Activated CD4-positive, alpha-beta memory T cell treated with anti-CD3 and anti-CD28 coated beads, Interleukin-2, amount 10 ng/mL, durations not matched to agents 7 days and 5 days (primary cell): Measurements from ENCODE around the gene ATP1B1. TPM values are rescaled to one million over a fixed set of nuclear protein-coding genes. Genes with fewer than 3 reads are reported as not detected.
"Not testable (repeated sequence)": the region's sequence is repeated elsewhere in the genome, so short reads cannot be mapped to it uniquely, and the experiment has no call there.

Experiments
- CTCF ChIA-PET: fragments of 350-600 bp; sonication (Branson Sonifier 250); formaldehyde crosslinking; loops from one replicate; lab custom pipeline; 2021; ENCODE audit warnings: antibody characterized with exemption, inconsistent platforms; lab: Charles Lee
- POLR2A ChIA-PET: fragments of 350-600 bp; sonication (Branson Sonifier 250); formaldehyde crosslinking; loops from one replicate; lab custom pipeline; 2021; ENCODE audit warnings: antibody characterized with exemption; lab: Charles Lee
- DNase-seq: peaks from one replicate; pipeline ENCODE4 v3.0.0-alpha.2; 2020
- H3K27ac Mint-ChIP-seq: one replicate; pipeline ENCODE4 v1.8.0; 2021; ENCODE audit warnings: mild to moderate bottlenecking, mixed read lengths
- H3K27me3 Mint-ChIP-seq: one replicate; pipeline ENCODE4 v1.8.0; 2021; ENCODE audit warnings: mixed read lengths
- H3K36me3 Mint-ChIP-seq: one replicate; pipeline ENCODE4 v1.8.0; 2021; ENCODE audit warnings: low read depth, mixed read lengths
- H3K4me1 Mint-ChIP-seq: one replicate; pipeline ENCODE4 v1.8.0; 2021; ENCODE audit warnings: mixed read lengths
- H3K4me3 Mint-ChIP-seq: one replicate; pipeline ENCODE4 v1.8.0; 2021; ENCODE audit warnings: mild to moderate bottlenecking, mixed read lengths
- H3K9me3 Mint-ChIP-seq: one replicate; pipeline ENCODE4 v1.8.0; 2021; ENCODE audit warnings: mixed read lengths
- total RNA-seq, 2 experiments: library from RNA; stranded (reverse); gene quantifications; one replicate each; pipeline ENCODE4 v1.2.3, GENCODE V29; 2021

Gene ATP1B1
- total RNA-seq, 2 experiments from 2014 or later, result 3.1 to 3.5 TPM

DNA sequence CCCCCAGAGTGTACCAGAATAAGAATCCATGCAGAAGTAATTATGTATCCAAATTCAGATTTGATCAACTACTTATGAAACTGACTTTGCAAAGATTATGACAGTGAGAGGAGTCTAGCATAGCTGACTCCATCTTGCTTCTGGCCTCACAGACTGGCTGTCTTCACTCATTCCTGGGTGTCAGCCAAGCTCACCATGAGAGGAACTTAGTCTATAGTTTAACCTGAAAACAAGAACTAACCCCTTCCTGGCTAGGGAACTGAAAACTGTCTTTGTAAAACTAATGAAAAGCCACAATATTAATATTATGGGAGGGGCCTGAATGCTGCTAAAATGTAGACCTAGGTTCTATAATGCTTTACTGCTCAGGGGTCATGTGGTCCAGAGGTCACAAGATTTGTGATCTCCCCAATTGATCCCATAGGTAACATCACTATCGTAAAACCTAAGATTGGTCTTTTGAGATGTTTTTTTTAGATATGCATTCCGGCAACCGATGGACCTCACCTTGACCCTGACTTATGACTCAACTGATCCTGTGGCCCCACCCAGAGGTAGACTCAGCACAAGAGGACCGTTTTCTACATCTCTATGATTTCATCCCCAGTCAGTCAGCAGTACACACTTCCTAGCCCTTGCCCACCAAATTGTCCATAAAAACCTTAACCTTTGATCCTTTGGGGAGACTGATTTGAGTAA is 55.2 kb downstream of the ATP1B1 start:
- no peak overlapping the region for H3K4me3 Mint-ChIP-seq
- DNase-seq, result no peak
- peaks cover 7% of the 10 kb centered on the region for H3K4me1 Mint-ChIP-seq
- no peaks in the 10 kb centered on the region for H3K9me3 Mint-ChIP-seq
- CTCF ChIA-PET, result no interaction called here
- no peak overlapping the region for H3K27ac Mint-ChIP-seq
- POLR2A ChIA-PET, result no interaction called here
- H3K27me3 Mint-ChIP-seq, result no peaks in the 10 kb centered on the region
- H3K36me3 Mint-ChIP-seq, result no peaks in the 10 kb centered on the region

DNA sequence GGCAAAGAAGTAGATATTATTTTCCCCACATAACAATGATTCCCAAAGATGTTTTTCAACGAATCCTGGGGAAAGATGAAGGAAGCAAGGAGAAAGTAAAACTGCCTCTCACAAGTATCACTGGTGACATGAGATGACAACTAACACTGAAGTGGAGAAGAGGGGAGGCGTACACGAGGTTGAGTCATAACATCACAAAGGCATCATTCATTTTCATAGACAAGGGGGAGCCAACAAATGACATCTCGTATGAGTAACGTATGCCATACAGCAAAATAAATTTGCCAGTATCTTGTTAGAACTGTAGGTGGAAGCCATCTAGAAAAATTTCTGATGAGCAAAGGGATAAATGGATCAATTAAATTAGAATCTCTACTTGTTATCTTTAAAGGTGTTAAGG is 56.6 kb downstream of the ATP1B1 start:
- Mint-ChIP-seq H3K36me3 (no peaks in the 10 kb centered on the region), H3K4me3 (no peak overlapping the region), H3K4me1 (peaks cover 7% of the 10 kb centered on the region), H3K9me3 (no peaks in the 10 kb centered on the region), H3K27ac (no peak overlapping the region), H3K27me3 (no peaks in the 10 kb centered on the region)
- DNase-seq, result no peak
- ChIA-PET POLR2A (no interaction called here), CTCF (no interaction called here)

DNA sequence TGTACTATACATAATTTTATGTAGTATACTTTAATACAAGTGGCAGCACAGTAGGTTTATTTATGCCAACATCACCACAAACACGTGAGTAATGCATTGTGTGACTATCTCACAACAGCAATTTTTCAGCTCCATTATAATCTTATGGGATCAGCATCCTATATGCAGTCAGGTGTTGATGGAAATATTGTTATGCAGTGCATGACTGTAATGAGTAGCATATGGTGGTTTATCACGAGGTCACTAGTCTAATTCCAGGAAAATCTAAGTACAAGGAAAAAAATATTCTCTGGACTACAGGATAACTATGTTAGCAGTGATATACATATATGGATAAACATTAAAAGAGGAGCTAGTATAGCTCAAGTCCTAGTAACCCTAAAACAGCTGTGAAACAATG is 69.0 kb downstream of the ATP1B1 start:
- Mint-ChIP-seq H3K27ac (no peak overlapping the region), H3K4me1 (no peaks in the 10 kb centered on the region), H3K9me3 (no peaks in the 10 kb centered on the region), H3K27me3 (no peaks in the 10 kb centered on the region), H3K4me3 (no peak overlapping the region), H3K36me3 (no peaks in the 10 kb centered on the region)
- DNase-seq, result no peak
- POLR2A ChIA-PET, result no interaction called here
- CTCF ChIA-PET, result no interaction called here

DNA sequence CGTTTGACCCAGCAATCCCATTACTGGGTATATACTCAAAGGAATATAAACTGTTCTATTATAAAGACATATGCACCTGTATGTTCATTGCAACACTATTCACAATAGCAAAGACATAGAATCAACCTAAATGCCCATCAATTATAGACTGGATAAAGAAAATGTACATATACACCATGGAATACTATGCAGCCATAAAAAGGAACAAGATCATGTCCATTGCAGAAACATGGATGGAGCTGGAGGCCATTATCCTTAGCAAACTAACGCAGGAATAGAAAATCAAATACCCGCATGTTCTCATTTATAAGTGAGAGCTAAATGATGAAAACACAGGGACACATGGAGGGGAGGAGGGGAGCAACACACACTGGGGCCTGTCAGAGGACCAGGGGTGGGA is 72.9 kb downstream of the ATP1B1 start:
- H3K4me3 Mint-ChIP-seq, H3K9me3 Mint-ChIP-seq, DNase-seq, CTCF ChIA-PET, H3K4me1 Mint-ChIP-seq, H3K27me3 Mint-ChIP-seq, POLR2A ChIA-PET, H3K36me3 Mint-ChIP-seq, H3K27ac Mint-ChIP-seq: not testable (repeated sequence)

DNA sequence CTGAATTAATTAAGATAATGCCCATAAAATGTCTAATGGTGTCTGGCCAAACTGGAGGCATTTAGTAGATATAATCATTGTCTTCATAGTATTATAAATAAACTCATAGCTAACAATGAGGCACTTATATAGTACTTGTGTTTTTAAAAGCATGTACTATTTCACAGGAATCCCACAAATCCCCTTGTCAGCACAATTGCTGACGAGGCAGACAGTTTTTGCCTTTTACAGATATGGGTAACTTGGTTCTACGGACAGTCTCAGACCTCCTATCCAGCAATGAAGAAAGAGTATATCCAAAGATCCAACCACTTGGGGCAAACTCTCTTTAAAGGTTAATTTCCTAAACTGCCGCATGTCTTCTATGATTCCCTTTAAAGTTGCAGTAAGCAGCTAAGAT is 73.7 kb downstream of the ATP1B1 start:
- H3K27me3 Mint-ChIP-seq, result no peaks in the 10 kb centered on the region
- no peaks in the 10 kb centered on the region for H3K9me3 Mint-ChIP-seq
- no peaks in the 10 kb centered on the region for H3K4me1 Mint-ChIP-seq
- H3K4me3 Mint-ChIP-seq, result no peak overlapping the region
- no peak overlapping the region for H3K27ac Mint-ChIP-seq
- CTCF ChIA-PET, result no interaction called here
- POLR2A ChIA-PET, result no interaction called here
- no peak for DNase-seq
- no peaks in the 10 kb centered on the region for H3K36me3 Mint-ChIP-seq
